ENCODE results near the gene ZFPM1.
"Not testable (repeated sequence)": the region's sequence is repeated elsewhere in the genome, so short reads cannot be mapped to it uniquely, and the experiment has no call there.

The ZFPM1 gene

GRCh38 chr16:88518411-88519111 is 65.5 kb downstream of the ZFPM1 start:
- DNase-seq: not testable (repeated sequence)

DNA sequence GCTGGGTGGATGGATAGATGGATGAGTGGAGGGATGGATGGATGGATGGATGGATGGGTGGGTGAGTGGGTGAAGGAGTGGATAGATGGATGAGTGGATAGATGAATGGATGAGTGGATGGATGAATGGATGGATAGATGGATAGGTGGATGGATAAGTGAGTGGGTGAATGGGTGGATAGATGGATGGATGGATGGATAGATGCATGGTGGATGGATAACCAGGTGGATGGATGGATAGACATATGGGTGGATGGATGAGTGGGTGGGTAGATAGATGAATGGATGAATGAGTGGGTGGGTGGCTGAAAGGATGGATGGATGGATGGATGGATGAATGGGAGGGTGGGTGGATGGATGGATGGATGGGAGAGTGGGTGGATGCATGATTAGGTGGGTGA is 66.2 kb downstream of the ZFPM1 start:
- no peak for DNase-seq

DNA sequence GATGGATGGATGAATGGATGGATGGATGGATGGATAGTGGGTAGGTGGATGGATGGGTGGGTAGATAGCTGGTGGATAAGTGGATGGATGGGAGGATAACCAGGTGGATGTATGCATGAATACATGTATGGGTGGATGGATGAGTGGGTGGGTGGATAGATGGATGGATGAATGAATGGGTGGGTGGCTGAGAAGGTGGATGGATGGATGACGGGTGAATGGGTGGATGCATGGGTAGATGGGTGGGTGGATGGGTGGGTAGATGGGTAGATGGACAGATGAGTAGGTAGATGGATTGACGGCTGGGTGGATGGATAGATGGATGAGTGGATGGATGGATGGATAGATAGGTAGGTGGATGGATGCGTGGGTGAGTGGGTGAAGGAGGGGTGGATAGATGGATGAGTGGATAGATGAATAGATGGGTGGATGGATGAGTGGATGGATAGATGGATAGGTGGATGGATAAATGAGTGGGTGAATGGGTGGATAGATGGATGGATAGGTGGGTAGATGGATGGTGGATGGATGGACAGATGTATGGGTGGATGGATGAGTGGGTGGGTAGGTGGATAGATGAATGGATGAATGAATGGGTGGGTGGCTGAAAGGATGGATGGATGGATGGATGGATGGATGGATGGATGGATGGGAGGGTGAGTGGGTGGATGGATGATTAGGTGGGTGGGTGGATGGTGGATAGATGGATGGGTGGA is 67.0 kb downstream of the ZFPM1 start:
- no peak for DNase-seq

- DNase-seq: no peak
Measured at GRCh38 chr16:88521674-88522073, 68.6 kb downstream of the ZFPM1 start.

DNA sequence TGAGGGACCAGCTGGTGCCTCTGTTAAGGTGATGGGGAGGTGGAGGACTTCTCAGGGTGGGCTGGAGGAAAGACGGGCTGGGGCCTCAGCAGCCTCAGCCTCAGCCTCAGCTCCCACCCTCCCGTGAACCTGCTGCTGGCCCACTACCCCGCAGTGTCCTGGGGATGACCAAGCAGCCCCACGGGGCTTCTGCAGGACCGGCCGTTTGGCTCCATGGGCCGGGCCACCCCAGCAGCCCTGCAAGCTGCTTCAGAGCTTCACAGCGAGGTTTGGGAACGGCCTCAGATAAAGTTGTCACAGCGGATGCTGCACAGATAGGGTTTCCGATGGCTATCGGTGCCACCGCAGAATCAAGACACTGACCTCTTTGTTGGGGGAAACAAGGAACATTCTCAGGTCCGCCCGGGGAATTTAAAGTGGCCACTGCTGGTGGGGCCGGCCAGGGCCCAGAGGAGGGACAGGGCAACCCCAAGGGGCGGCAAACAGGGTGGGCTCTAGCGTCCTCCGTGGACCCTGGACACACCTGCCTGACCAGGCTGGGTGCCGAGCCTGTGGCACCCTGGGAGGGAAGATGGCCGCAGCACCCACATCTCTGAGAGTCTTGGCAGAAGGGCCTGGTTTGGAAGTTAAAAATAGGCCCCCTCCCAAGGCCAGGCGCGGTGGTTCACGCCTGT is 69.3 kb downstream of the ZFPM1 start:
- no peak for DNase-seq

GRCh38 chr16:88523309-88524161 is 70.5 kb downstream of the ZFPM1 start:
- DNase-seq: no peak

GRCh38 chr16:88524274-88524972 is 71.3 kb downstream of the ZFPM1 start:
- no peak for DNase-seq

- no peak for DNase-seq
Measured at GRCh38 chr16:88524973-88525662, 72.0 kb downstream of the ZFPM1 start.

GRCh38 chr16:88525663-88525990 is 72.5 kb downstream of the ZFPM1 start:
- DNase-seq: no peak

DNA sequence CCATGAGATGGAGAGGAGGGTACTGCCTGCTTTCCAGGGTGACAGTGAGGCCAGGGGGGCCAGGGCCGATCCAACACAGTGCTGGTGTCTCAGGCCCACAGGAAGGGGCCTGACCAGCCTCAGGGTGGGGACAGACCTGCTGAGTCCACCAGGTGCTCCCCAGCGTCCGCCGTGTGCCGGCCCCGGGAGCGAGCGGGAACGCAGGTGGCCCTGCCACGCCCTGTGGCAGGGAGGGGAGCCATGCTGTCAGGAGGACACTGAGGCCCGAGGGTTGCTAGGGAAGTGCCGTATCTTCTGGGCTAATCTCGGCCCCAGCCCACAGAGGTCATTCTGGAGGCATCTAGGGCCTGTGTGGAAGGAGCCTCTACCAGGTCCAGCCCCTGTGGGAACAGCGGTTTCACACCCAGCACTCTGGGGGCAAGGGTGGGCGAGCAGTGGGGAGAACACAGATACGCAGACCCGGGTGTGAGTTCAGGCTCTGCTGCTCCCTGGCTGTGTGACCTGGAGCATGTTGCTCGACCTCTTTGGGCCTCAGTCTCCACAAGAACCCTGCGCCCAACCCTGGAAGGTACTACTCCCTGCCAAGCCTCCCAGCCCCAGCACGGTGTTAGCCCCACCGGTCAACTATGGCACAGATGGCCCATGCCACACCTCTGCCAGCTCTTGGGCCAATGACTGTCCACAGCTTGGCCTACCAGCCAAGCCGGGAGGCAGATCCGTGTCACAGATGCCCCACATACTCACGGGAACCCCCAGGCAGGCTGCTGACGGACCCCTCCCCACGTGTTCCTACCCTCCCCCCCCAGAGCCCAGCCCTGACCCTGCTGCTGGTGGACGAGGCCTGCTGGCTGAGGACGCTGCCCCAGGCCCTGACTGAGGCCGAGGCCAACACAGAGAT is 73.2 kb downstream of the ZFPM1 start:
- no peak for DNase-seq

GRCh38 chr16:88526906-88527185 is 73.8 kb downstream of the ZFPM1 start:
- no peak for DNase-seq

- no peak for DNase-seq
Measured at GRCh38 chr16:88527186-88527936, 74.3 kb downstream of the ZFPM1 start.

- no peak for DNase-seq
Measured at GRCh38 chr16:88527937-88528743, 75.1 kb downstream of the ZFPM1 start.

GRCh38 chr16:88528902-88529318 is 75.8 kb downstream of the ZFPM1 start:
- DNase-seq: no peak

DNA sequence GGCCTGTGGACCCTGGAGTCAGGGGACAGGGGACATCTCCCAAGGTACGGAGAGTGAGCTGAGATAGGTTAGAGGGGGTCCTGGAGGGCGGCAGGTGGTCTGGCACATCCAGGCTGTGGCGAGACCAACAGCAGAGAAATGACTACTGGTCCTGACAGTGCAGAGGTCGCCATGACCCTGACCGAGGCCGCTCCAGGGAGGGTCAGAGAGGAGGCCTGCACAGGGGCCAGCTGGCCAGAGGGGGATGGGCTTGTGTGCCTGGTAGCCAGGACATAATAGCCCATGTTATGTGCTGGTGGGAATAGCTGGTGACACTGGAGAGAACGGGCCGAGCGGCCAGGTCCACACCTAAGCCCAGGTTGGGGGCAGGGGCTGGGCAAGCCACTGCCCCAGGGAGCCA is 76.5 kb downstream of the ZFPM1 start:
- DNase-seq: no peak

GRCh38 chr16:88530051-88530857 is 77.2 kb downstream of the ZFPM1 start:
- no peak for DNase-seq

DNA sequence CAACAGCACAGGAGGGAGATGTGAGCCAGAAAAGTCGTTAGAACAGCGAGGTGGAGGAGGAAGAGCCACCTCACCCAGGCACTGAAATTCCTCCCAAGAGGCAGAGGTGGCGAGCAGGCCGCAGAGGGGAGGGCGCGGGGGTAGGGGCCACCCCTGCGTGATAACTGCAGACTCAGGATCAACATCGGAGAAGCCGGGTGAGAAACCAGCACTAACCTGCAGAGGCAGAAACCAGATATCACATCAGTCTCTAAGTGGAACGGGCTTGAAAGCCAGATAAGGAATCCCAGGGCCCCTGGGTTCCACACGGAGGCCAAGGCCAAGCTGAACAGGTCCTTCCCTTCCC is 77.8 kb downstream of the ZFPM1 start:
- DNase-seq: no peak

- no peak for DNase-seq
Measured at GRCh38 chr16:88531346-88531745, 78.3 kb downstream of the ZFPM1 start.

Measured in NCI-H526 treated with DMSO at 0.1 percent for 48 hours (cell line).